ENCODE data around the gene ASCL5. TPM values are rescaled to one million over a fixed set of nuclear protein-coding genes. Genes with fewer than 3 reads are reported as not detected.

Gene ASCL5
- total RNA-seq, 8 experiments from 2014 or later, result 0.31 to 5.2 (median 1.2) TPM

- H3K4me3 ChIP-seq, result no peak overlapping the region
- in situ Hi-C loops (cut with MboI; ENCODE audit: low pct_unique_long_range_greater_than_20kb in 2 of 9, low sequenced_read_pairs in 9 of 9, unreplicated experiment in 9 of 9), result loop anchor here in 8 of 9 experiments (10.0 to 25.0 kb wide), 4 partner anchors 123 to 148 kb away; no protein-coding TSS in a partner anchor
- WGBS, 10 experiments, result 67 to 100% (median 83%) methylated on average over 1 to 5 of the region's 5 CpGs; no CpG with 5 or more reads in 3 of the 10 experiments
- no peak for ATAC-seq (replicated peaks in 6 of 8)
- H3K27ac ChIP-seq, result no peak overlapping the region
- H3K4me1 ChIP-seq (replicated peaks in 1 of 2), result peaks cover 23 to 34% of the 10 kb centered on the region in 2 donors
Observed at GRCh38 chr1:201110616-201111015, 16.4 kb downstream of the ASCL5 start.

- in situ Hi-C loops (cut with MboI; ENCODE audit: low pct_unique_long_range_greater_than_20kb in 2 of 9, low sequenced_read_pairs in 9 of 9, unreplicated experiment in 9 of 9), result loop anchor here in 8 of 9 experiments (10.0 to 25.0 kb wide), 4 partner anchors 123 to 148 kb away; no protein-coding TSS in a partner anchor
- Histone ChIP-seq H3K4me1 (replicated peaks in 1 of 2) (peaks cover 23 to 30% of the 10 kb centered on the region in 2 donors), H3K27ac (no peak overlapping the region), H3K4me3 (no peak overlapping the region)
- 72 to 100% (median 97%) methylated on average over 1 to 5 of the region's 10 CpGs; no CpG with 5 or more reads in 6 of the 10 experiments for WGBS, 10 experiments
- ATAC-seq (replicated peaks in 6 of 8), result no peak
Observed at GRCh38 chr1:201110138-201110537, 16.8 kb downstream of the ASCL5 start.

GRCh38 chr1:201109651-201110050 is 17.3 kb downstream of the ASCL5 start:
- 80 to 100% (median 100%) methylated on average over 1 of the region's 1 CpG; no CpG with 5 or more reads in 7 of the 10 experiments for WGBS, 10 experiments
- no peak overlapping the region for H3K4me3 ChIP-seq
- in situ Hi-C loops (cut with MboI; ENCODE audit: low pct_unique_long_range_greater_than_20kb in 2 of 9, low sequenced_read_pairs in 9 of 9, unreplicated experiment in 9 of 9), result loop anchor here in 8 of 9 experiments (10.0 to 25.0 kb wide), 4 partner anchors 122 to 147 kb away; no protein-coding TSS in a partner anchor
- no peak overlapping the region for H3K27ac ChIP-seq
- peaks cover 23 to 28% of the 10 kb centered on the region in 2 donors for H3K4me1 ChIP-seq (replicated peaks in 1 of 2)
- ATAC-seq (replicated peaks in 6 of 8), result no peak

GRCh38 chr1:201108614-201109013 is 18.4 kb downstream of the ASCL5 start:
- ATAC-seq (replicated peaks in 6 of 8), result peak in 7 of 8 experiments; percentile 52 to 97 (median 96)
- 0 to 17% (median 8%) methylated on average over 1 of the region's 1 CpG; no CpG with 5 or more reads in 7 of the 10 experiments for WGBS, 10 experiments
- in situ Hi-C loops (cut with MboI; ENCODE audit: low pct_unique_long_range_greater_than_20kb in 2 of 9, low sequenced_read_pairs in 9 of 9, unreplicated experiment in 9 of 9), result loop anchor here in 3 of 9 experiments (25.0 kb wide), 2 partner anchors 121 to 146 kb away; no protein-coding TSS in a partner anchor
- Histone ChIP-seq H3K27ac (peak overlapping the region; percentile 36 to 51), H3K4me3 (no peak overlapping the region), H3K4me1 (replicated peaks in 1 of 2) (peaks cover 23 to 30% of the 10 kb centered on the region in 2 donors)

GRCh38 chr1:201105688-201106087 is 21.3 kb downstream of the ASCL5 start:
- in situ Hi-C loops (cut with MboI; ENCODE audit: low pct_unique_long_range_greater_than_20kb in 2 of 9, low sequenced_read_pairs in 9 of 9, unreplicated experiment in 9 of 9), result loop anchor here in 3 of 9 experiments (25.0 kb wide), 2 partner anchors 118 to 143 kb away; no protein-coding TSS in a partner anchor

GRCh38 chr1:201104141-201104540 is 22.8 kb downstream of the ASCL5 start:
- H3K4me1 ChIP-seq (replicated peaks in 1 of 2), result peaks cover 40 to 42% of the 10 kb centered on the region in 2 donors
- no peak overlapping the region for H3K4me3 ChIP-seq
- in situ Hi-C loops (cut with MboI; ENCODE audit: low pct_unique_long_range_greater_than_20kb in 2 of 9, low sequenced_read_pairs in 9 of 9, unreplicated experiment in 9 of 9), result loop anchor here in 3 of 9 experiments (25.0 kb wide), 2 partner anchors 117 to 142 kb away; no protein-coding TSS in a partner anchor
- ATAC-seq (replicated peaks in 6 of 8), result no peak
- 0% methylated on average over 1 of the region's 1 CpG; no CpG with 5 or more reads in 9 of the 10 experiments for WGBS, 10 experiments
- H3K27ac ChIP-seq, result no peak overlapping the region

More at GRCh38 chr1:201105688-201106087, 21.3 kb downstream of the ASCL5 start:
- WGBS, 10 experiments, result 60 to 97% (median 93%) methylated on average over 1 to 4 of the region's 5 CpGs; no CpG with 5 or more reads in 7 of the 10 experiments
- peaks cover 25 to 27% of the 10 kb centered on the region in 2 donors for H3K4me1 ChIP-seq (replicated peaks in 1 of 2)
- no peak for ATAC-seq (replicated peaks in 6 of 8)
- H3K27ac ChIP-seq, result no peak overlapping the region
- no peak overlapping the region for H3K4me3 ChIP-seq

- in situ Hi-C loops (cut with MboI; ENCODE audit: low pct_unique_long_range_greater_than_20kb in 2 of 9, low sequenced_read_pairs in 9 of 9, unreplicated experiment in 9 of 9), result loop anchor here in 3 of 9 experiments (25.0 kb wide), 2 partner anchors 116 to 141 kb away; no protein-coding TSS in a partner anchor
- no peak overlapping the region for H3K27ac ChIP-seq
- no peak for ATAC-seq (replicated peaks in 6 of 8)
- H3K4me3 ChIP-seq, result no peak overlapping the region
- 0 to 85% (median 72%) methylated on average over 1 to 9 of the region's 9 CpGs; no CpG with 5 or more reads in 2 of the 10 experiments for WGBS, 10 experiments
- peaks cover 41 to 43% of the 10 kb centered on the region in 2 donors for H3K4me1 ChIP-seq (replicated peaks in 1 of 2)
Observed at GRCh38 chr1:201103666-201104065, 23.3 kb downstream of the ASCL5 start.

- no peak overlapping the region for H3K4me3 ChIP-seq
- H3K4me1 ChIP-seq (replicated peaks in 1 of 2), result peaks cover 47 to 50% of the 10 kb centered on the region in 2 donors
- no peak overlapping the region for H3K27ac ChIP-seq
- WGBS, 10 experiments, result 56 to 100% (median 81%) methylated on average over 2 to 12 of the region's 12 CpGs; no CpG with 5 or more reads in 1 of the 10 experiments
- no peak for ATAC-seq (replicated peaks in 6 of 8)
- in situ Hi-C loops (cut with MboI; ENCODE audit: low pct_unique_long_range_greater_than_20kb in 2 of 9, low sequenced_read_pairs in 9 of 9, unreplicated experiment in 9 of 9), result loop anchor here in 3 of 9 experiments (25.0 kb wide), 2 partner anchors 113 to 138 kb away; no protein-coding TSS in a partner anchor
Observed at GRCh38 chr1:201100169-201100930, 26.6 kb downstream of the ASCL5 start.

GRCh38 chr1:201098992-201099677 is 27.8 kb downstream of the ASCL5 start:
- in situ Hi-C loops (cut with MboI; ENCODE audit: low pct_unique_long_range_greater_than_20kb in 2 of 9, low sequenced_read_pairs in 9 of 9, unreplicated experiment in 9 of 9), result no loop called here
- 0 to 100% (median 65%) methylated on average over 1 to 4 of the region's 5 CpGs; no CpG with 5 or more reads in 1 of the 10 experiments for WGBS, 10 experiments
- Histone ChIP-seq H3K4me1 (replicated peaks in 1 of 2) (peaks cover 51 to 60% of the 10 kb centered on the region in 2 donors), H3K27ac (no peak overlapping the region), H3K4me3 (no peak overlapping the region)
- peak in 5 of 8 experiments; percentile 6 to 63 (median 47) for ATAC-seq (replicated peaks in 6 of 8)

GRCh38 chr1:201096977-201097856 is 29.8 kb downstream of the ASCL5 start:
- no peak overlapping the region for H3K27ac ChIP-seq
- H3K4me1 ChIP-seq (replicated peaks in 1 of 2), result peaks cover 49 to 58% of the 10 kb centered on the region in 2 donors
- in situ Hi-C loops (cut with MboI; ENCODE audit: low pct_unique_long_range_greater_than_20kb in 2 of 9, low sequenced_read_pairs in 9 of 9, unreplicated experiment in 9 of 9), result no loop called here
- no peak overlapping the region for H3K4me3 ChIP-seq
- 17 to 89% (median 65%) methylated on average over 1 to 13 of the region's 17 CpGs; no CpG with 5 or more reads in 1 of the 10 experiments for WGBS, 10 experiments
- ATAC-seq (replicated peaks in 6 of 8), result peak in 5 of 8 experiments; percentile 9 to 77 (median 69)

GRCh38 chr1:201096041-201096461 is 30.9 kb downstream of the ASCL5 start:
- Histone ChIP-seq H3K27ac (peak overlapping the region in 1 of 2 donors; percentile 39), H3K4me3 (no peak overlapping the region), H3K4me1 (replicated peaks in 1 of 2) (peaks cover 49 to 58% of the 10 kb centered on the region in 2 donors)
- WGBS, 10 experiments, result 40 to 94% (median 70%) methylated on average over 2 to 3 of the region's 5 CpGs; no CpG with 5 or more reads in 6 of the 10 experiments
- ATAC-seq (replicated peaks in 6 of 8), result peak in 5 of 8 experiments; percentile 64 to 90 (median 71)
- in situ Hi-C loops (cut with MboI; ENCODE audit: low pct_unique_long_range_greater_than_20kb in 2 of 9, low sequenced_read_pairs in 9 of 9, unreplicated experiment in 9 of 9), result no loop called here
